HG03521 (cell line): ENCODE results near the gene ATP8B2.
"Not testable (repeated sequence)": the region's sequence is repeated elsewhere in the genome, so short reads cannot be mapped to it uniquely, and the experiment has no call there.

Experiments
- ATAC-seq: cut with Tn5 transposase; IDR thresholded peaks from one replicate; pipeline ENCODE4 v1.9.1; 2021; ENCODE audit warnings: mild to moderate bottlenecking, moderate library complexity; ENCODE audit not compliant: unreplicated experiment

ATP8B2 gene

DNA sequence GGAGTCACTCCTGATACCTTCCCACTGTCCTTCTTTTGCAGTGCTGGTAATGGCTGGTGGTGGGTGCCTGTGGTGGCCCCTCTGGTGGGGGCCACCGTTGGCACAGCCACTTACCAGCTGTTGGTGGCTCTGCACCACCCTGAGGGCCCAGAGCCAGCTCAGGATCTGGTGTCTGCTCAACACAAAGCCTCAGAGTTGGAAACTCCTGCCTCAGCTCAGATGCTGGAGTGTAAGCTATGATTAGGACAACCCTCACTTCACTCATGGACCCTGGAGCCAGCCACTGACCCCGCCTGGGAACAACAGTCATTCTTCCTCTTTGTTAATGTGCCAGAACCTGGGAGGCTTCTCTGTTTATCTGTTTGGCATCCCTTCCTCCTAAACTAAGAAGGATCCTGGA, 1.1 kb upstream of the ATP8B2 start:
- ATAC-seq: no peak

GRCh38 chr1:154325583-154326545, 539 bp downstream of the ATP8B2 start:
- no peak for ATAC-seq

DNA sequence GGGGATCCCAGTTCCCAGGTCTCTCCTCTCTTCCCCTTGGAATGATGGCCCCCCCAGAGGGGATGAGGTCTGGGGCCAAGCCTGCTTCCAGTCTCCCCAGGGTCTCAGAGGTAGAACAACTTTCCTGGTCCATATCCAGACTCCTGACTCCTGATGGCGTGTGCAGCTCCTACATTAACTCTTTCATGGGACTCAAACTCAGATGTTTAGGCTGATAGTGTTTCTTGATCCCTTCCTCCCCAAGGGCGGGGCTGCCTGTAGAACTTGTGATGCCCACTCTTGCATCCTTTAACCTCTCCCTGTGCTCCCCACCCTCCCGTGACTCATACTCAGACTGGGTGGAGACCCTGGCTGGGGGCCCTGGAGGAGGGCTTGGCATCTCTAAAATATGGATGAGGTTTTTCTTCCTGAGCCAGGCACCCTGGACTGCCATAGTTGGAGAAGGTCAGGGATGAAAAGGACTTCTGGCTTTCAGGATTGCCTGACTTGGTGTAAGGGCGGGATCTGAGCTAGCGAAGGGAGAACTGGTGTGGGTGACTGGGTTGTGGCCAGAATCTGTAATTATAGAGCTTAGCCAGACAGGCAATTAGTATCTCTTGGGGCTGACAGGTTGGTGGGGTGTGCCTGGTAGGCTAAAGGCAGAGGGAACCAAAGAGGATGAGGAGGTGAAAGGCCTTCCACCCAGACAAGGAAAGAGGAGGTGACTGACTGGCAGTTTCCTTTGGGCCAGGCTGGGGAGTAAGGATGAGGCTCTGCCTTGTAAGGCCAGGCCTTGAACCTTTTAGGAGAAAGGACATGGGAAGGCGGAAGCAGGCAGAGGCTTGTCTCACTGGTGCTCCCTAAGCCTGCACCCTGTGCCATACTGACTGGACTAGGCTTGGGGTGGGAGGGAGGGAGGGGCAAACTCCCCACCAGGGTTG, 1.5 kb downstream of the ATP8B2 start:
- ATAC-seq: no peak

DNA sequence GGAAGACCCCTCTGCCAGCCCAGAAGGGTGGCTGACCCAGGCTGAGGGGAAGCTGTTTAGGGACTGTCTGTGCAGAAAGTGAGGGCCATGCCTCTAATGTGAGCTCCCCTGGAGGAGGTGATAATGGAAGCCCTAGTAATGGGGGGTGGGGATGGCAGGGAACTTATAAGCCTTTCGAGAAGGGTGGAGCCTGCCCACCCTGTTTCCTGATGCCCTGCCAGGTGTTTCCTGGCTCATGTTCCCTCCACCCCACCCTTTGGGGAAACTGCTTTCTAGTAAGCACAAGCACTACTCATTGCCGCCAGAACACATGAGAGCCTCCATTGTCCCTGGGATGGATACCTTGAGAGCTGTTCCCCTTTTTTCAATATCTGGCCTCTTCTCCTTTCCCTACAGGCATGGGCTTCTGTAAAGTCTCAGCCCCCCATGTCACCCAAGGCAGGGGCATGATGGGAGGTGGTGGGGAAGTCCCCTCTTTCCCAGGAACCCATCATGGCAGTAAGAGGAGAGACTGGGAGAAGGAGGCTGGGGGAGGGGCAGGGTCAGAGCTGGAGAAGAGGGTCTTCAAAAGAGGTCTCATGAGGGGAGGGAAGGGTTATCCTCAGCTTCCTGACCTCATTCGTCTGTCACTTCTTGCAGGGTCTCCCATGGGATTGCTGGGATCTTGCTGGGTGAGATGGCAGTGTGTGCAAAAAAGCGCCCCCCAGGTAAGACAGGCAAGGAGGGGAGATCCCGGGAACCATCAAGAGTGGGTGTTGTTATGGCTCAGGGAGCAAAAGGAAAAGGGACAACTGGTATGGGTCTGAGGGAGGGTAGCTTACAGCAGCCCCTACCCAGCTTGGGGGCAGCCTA, 2.4 kb downstream of the ATP8B2 start:
- ATAC-seq: no peak

DNA sequence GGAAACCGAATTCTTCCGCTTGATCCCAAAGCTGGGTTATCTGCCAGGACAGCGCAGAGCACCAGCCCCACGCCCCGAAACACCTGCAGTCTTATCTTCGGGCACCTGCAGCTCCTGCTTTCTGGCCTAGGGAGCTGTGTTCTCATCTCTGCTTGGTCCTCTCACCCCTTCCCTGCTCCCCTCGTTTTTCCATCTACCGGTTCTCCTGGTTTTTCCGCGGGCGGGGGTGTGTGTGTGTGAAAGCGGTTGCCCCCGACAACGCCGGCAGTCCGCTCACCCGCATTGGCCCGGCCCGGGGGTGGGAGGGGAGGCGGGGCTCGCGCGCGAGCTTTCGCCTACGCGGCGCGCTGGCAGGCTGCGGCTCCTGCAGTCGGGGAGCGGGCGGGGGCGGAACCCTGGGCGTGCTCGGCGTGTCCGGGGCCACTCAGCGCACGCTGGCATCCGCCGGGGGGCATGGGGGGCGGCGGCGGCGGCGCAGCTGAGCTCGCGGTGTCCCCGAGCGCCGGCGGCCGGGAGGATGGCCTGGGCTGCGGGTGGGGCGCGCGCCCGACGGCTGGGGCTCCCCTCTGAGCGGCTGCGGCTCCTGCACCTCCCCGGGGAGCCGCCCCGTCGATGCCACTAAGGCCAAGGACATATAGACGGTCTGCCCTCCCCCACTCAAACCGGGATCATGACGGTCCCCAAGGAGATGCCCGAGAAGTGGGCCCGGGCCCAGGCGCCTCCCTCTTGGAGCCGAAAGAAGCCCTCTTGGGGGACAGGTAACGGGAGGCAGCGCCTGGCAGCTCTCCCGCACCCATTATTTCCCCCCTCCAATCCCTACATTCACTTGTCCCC, 3.2 kb downstream of the ATP8B2 start:
- ATAC-seq: no peak

GRCh38 chr1:154329152-154329521, 3.8 kb downstream of the ATP8B2 start:
- ATAC-seq: no peak

DNA sequence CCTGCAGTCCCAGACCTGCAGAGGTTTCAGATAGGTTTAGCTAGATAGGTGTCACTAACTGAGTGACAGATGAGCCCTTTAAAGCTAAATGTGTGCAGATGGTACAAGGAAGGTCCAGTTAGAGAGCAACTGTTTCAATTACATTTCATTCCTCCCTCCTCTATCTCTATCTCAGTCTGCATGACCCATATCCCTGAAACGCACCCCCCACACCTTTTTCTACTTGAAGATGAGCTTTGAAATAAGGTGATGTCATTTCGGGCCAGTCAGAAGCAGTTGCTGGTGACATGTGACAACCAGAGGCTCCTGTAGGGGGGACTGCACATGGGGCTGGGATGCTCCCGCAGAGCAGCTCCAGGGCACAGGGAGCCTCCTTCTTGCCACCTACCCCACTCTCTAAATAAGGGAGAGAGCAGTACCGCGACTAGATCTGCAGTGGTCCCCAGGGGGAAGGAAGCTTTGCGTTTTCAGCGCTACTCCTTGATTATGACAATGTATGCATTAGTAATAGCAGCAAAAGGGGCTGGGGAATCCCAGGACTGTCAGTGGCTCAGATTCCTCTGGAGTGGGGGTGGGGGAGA, 4.3 kb downstream of the ATP8B2 start:
- no peak for ATAC-seq

GRCh38 chr1:154330669-154331068, 5.3 kb downstream of the ATP8B2 start:
- no peak for ATAC-seq

- ATAC-seq: no peak
Measured at GRCh38 chr1:154334079-154335024, 9.0 kb downstream of the ATP8B2 start.

DNA sequence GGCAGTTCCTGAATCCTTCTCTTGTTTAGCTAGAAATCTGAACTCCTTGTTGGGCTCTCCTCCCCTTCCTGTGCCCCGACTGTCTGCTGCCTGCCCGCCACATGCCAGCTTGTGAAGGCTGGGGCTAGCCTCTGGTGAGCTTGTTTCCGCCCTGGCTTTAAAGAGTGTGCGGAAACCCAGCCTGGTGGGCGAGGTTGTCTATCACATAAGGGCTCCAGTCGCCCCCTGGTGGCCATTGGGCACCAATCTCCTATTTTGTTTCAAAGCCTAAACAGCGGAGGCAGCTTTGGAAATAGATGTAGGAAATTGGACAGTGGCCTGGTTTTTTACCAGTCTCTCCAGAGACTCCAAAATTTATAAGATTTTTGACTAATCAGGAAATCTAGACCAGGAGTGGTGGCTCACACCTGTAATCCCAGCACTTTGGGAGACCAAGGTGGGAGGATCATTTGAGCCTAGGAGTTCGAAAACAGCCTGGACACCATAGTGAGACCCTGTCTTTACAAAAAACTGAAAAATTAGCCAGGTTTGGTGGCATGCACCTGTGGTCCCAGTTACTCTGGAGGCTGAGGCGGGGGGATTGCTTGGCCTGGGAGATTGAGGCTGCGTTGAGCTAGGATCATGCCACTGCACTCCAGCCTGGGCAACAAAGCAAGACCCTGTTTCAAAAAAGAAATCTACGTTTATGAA, 9.8 kb downstream of the ATP8B2 start:
- ATAC-seq: peak; percentile 53

DNA sequence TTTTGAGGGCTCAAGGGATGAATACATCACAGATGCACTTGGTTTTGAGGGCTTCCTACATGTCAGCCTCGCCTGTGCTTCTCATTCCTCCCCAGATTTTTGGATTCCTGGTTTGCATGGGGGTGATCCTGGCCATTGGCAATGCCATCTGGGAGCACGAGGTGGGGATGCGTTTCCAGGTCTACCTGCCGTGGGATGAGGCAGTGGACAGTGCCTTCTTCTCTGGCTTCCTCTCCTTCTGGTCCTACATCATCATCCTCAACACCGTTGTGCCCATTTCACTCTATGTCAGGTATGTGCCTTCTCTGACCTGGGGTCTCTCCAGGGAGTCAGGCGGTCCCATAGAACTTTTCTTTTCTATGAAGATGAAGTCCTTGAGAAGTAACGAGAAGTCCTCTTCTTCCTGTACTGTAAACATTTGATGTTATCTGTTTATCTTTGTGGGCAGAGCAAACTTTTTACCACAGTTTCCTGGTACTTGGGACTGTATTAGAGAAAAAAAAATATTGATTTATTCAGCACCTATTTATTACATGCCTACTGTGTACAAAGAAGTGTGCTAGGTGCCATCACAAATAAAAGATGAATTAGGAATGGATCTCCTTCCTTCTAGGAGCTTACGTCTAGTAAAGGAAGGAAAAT, 12.0 kb downstream of the ATP8B2 start:
- no peak for ATAC-seq

DNA sequence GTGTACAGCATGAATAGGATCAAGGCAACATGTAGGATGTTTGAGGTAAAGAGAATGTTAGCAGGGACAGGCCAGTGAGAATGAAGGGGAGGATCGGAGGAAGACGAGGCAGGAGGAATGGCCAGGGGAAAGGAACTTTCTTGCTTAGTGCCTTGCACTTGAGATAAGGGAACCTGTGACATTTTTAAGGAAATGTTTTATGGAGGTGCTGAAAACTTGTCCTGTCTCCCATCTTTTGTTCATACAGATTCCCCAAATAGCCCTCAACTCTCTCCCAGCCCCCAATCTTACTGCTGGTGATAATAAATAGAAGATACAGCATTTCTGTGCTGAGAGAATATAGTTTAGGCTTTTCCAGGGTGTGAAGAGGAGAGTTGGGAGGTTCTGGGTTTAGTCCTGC, 13.6 kb downstream of the ATP8B2 start:
- ATAC-seq: no peak

DNA sequence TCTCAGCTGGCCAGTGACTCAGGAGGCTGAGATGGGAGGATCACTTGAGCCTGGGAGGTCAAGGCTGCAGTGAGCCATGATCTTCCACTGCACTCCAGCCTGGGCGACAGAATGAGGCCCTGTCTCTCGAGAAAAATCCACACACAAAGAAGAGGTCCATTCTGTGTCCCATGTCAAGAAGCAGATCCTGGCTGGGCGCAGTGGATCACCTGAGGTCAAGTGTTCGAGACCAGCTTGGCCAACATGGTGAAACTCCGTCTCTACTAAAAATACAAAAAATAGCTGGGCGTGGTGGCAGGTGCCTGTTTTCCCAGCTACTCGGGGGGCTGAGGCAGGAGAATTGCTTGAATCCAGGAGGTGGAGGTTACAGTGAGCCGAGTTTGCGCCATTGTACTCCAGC, 16.0 kb downstream of the ATP8B2 start:
- not testable (repeated sequence) for ATAC-seq

GRCh38 chr1:154342132-154342531, 16.8 kb downstream of the ATP8B2 start:
- no peak for ATAC-seq

DNA sequence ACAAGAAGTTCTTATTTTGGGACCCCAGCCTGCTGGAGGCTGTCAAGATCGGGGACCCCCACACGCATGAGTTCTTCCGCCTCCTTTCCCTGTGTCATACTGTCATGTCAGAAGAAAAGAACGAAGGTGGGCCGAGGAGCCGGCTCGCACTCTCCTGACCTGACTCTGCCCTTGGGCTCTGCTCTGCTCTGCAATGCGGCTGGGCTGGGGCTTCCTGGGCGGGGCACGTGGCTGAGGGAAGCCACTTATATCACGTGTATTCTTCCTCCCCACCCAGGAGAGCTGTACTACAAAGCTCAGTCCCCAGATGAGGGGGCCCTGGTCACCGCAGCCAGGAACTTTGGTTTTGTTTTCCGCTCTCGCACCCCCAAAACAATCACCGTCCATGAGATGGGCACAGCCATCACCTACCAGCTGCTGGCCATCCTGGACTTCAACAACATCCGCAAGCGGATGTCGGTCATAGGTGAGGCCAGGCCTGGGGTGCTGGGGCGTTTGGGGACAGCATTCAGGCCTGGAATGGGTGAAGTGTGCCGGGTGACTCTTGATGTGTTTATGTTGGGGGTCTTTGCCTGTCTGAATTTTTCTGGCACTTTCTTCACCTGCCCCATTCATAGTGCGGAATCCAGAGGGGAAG, 17.6 kb downstream of the ATP8B2 start:
- ATAC-seq: no peak

- no peak for ATAC-seq
Measured at GRCh38 chr1:154344977-154345837, 19.9 kb downstream of the ATP8B2 start.
